ENCODE results near the gene RNF168. TPM values are rescaled to one million over a fixed set of nuclear protein-coding genes. Genes with fewer than 3 reads are reported as not detected.

The RNF168 gene
- polyA plus RNA-seq, 1 experiment = 4.1 TPM

DNA sequence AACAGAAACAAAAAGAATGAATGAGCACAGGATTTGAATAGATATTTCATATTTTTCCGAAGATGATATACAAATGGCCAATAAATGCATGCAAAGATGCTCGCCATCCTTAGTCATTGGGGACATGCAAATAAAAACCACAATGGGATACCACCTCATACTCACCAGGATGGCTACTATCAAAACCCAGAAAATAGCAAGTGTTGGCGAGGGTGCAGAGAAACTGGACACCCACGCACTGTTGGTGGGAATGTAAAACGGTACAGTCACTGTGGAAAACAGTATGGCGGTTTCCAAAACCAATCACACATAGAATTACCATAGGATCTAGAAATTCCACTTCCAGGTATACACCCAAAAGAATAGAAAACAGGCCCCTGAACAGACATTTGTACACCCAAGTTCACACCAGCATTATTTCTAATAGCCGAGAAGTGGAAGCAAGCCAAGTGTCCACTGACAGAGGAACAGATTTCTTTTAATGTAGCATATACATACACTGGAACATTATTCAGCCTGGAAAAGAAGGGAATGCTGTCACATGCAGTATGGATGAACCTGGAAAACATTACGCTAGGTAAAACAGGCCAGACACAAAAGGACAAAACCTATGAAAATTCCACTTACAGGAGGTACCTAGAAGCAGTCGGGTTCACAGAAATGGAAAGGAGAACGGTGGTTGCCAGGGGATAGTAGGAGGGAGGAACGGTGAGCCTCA lies 3.6 kb downstream of the RNF168 start:
- TF ChIP-seq CTCF (IDR thresholded peaks at IDR 0.05; ENCODE audit: low read depth, low read length) = no peak
- ChIA-PET CTCF (no interaction called here), POLR2A (no interaction called here)
- H3K27me3 ChIP-seq (ENCODE audit: control insufficient read depth, insufficient read depth, low read length) = no peaks in the 10 kb centered on the region
- peak overlapping the region; percentile 66 for H3K4me3 ChIP-seq (ENCODE audit: low read depth, low read length)
- H3K9me3 ChIP-seq (ENCODE audit: control insufficient read depth, insufficient read depth, low read length) = no peaks in the 10 kb centered on the region; the same call in 1 of the 2 replicates
- no peak for DNase-seq (ENCODE audit: low read depth, low spot score)
- H3K27ac ChIP-seq (ENCODE audit: low read depth, low read length) = peak overlapping the region; percentile 52

GRCh38 chr3:196499061-196499460 lies 4.5 kb downstream of the RNF168 start:
- H3K4me3 ChIP-seq (ENCODE audit: low read depth, low read length) = no peak overlapping the region
- H3K9me3 ChIP-seq (ENCODE audit: control insufficient read depth, insufficient read depth, low read length) = no peaks in the 10 kb centered on the region; the same call in 1 of the 2 replicates
- POLR2A ChIA-PET = no interaction called here
- no peaks in the 10 kb centered on the region for H3K27me3 ChIP-seq (ENCODE audit: control insufficient read depth, insufficient read depth, low read length)
- no peak for DNase-seq (ENCODE audit: low read depth, low spot score)
- no peak overlapping the region for H3K27ac ChIP-seq (ENCODE audit: low read depth, low read length)
- no peak for TF ChIP-seq CTCF (IDR thresholded peaks at IDR 0.05; ENCODE audit: low read depth, low read length)
- CTCF ChIA-PET = no interaction called here

- no peak for TF ChIP-seq CTCF (IDR thresholded peaks at IDR 0.05; ENCODE audit: low read depth, low read length)
- POLR2A ChIA-PET = no interaction called here
These were observed 5.3 kb downstream of the RNF168 start for GRCh38 chr3:196498297-196498696.

GRCh38 chr3:196496183-196496582 lies 7.4 kb downstream of the RNF168 start:
- ChIA-PET POLR2A (no interaction called here), CTCF (no interaction called here)
- no peaks in the 10 kb centered on the region for H3K9me3 ChIP-seq (ENCODE audit: control insufficient read depth, insufficient read depth, low read length)
- H3K27ac ChIP-seq (ENCODE audit: low read depth, low read length) = no peak overlapping the region
- no peak for DNase-seq (ENCODE audit: low read depth, low spot score)
- TF ChIP-seq CTCF (IDR thresholded peaks at IDR 0.05; ENCODE audit: low read depth, low read length) = no peak
- no peak overlapping the region for H3K4me3 ChIP-seq (ENCODE audit: low read depth, low read length)
- no peaks in the 10 kb centered on the region for H3K27me3 ChIP-seq (ENCODE audit: control insufficient read depth, insufficient read depth, low read length)

More at GRCh38 chr3:196498297-196498696, 5.3 kb downstream of the RNF168 start:
- Histone ChIP-seq H3K27me3 (ENCODE audit: control insufficient read depth, insufficient read depth, low read length) (no peaks in the 10 kb centered on the region), H3K9me3 (ENCODE audit: control insufficient read depth, insufficient read depth, low read length) (no peaks in the 10 kb centered on the region; the same call in 1 of the 2 replicates), H3K4me3 (ENCODE audit: low read depth, low read length) (no peak overlapping the region), H3K27ac (ENCODE audit: low read depth, low read length) (no peak overlapping the region)
- no peak for DNase-seq (ENCODE audit: low read depth, low spot score)
- CTCF ChIA-PET = no interaction called here

- CTCF ChIA-PET = interaction anchor here (1.4 kb wide), 1 partner anchor 36 kb away, joined by 4 read pairs; no protein-coding TSS in a partner anchor
- Histone ChIP-seq H3K27me3 (ENCODE audit: control insufficient read depth, insufficient read depth, low read length) (no peaks in the 10 kb centered on the region), H3K27ac (ENCODE audit: low read depth, low read length) (no peak overlapping the region), H3K9me3 (ENCODE audit: control insufficient read depth, insufficient read depth, low read length) (no peaks in the 10 kb centered on the region), H3K4me3 (ENCODE audit: low read depth, low read length) (no peak overlapping the region)
- TF ChIP-seq CTCF (IDR thresholded peaks at IDR 0.05; ENCODE audit: low read depth, low read length) = no peak
- no peak for DNase-seq (ENCODE audit: low read depth, low spot score)
- POLR2A ChIA-PET = no interaction called here
These were observed 10.3 kb downstream of the RNF168 start for GRCh38 chr3:196493292-196493691.

Measured in AG04450 (cell line).